Uterus (tissue), 4 donors: ENCODE data around the gene EXOC3. TPM values are rescaled to one million over a fixed set of nuclear protein-coding genes. Genes with fewer than 3 reads are reported as not detected.

Experiments
- DNase-seq, 2 donors: peaks; one replicate each; pipeline ENCODE4 v3.0.0-alpha.2; 2019 to 2020
- H3K27ac ChIP-seq, 2 donors: fragments of 200-600 bp; sonication (generic); 1 replicate in 1 of 2; 2 replicates in 1 of 2; pipeline ENCODE4 v1.5.1; 2016 to 2018
- H3K27me3 ChIP-seq, 2 donors: fragments of 200-600 bp; sonication (generic); one replicate each; pipeline ENCODE4 v1.5.1; 2018 to 2019; ENCODE audit warnings: control low read depth in 1 of 2
- H3K36me3 ChIP-seq, 2 donors: fragments of 200-600 bp; sonication (generic); one replicate each; pipeline ENCODE4 v1.5.1; 2019; ENCODE audit warnings: control low read depth in 1 of 2
- H3K4me1 ChIP-seq, 2 donors: fragments of 200-600 bp; sonication (generic); one replicate each; pipeline ENCODE4 v1.5.1; 2018 to 2019; ENCODE audit warnings: control low read depth in 1 of 2
- H3K4me3 ChIP-seq, 2 donors: fragments of 200-600 bp; sonication (generic); 1 replicate in 1 of 2; 2 replicates in 1 of 2; pipeline ENCODE4 v1.5.1; 2018 to 2019; ENCODE audit warnings: mild to moderate bottlenecking in 1 of 2
- H3K9me3 ChIP-seq, 2 donors: fragments of 200-600 bp; sonication (generic); one replicate each; pipeline ENCODE4 v1.5.1; 2019; ENCODE audit warnings: control low read depth in 1 of 2
- POLR2A ChIP-seq, 2 donors: fragments of 450-650 bp; IDR thresholded peaks; one replicate each; pipeline ENCODE4 v1.6.1; 2016; ENCODE audit warnings: antibody characterized with exemption in 2 of 2, mild to moderate bottlenecking in 1 of 2, moderate library complexity in 1 of 2
- intact Hi-C: fragments of 100-400 bp; cut with DNase I; formaldehyde crosslinking; loops from one replicate; pipeline ENCODE4 v1.15.1; 2023; ENCODE audit warnings: low total_unique reads
- total RNA-seq, 4 donors: library from RNA; depleted of rRNA in 3 of 4; stranded (reverse); fragments of >200 nt in 3 of 4; gene quantifications; one replicate each; pipeline versions ENCODE4 v1.1.0 to v1.2.4, GENCODE V29; 2014 to 2023
- TF ChIP-seq, protein P1 (sequence below), 4 experiments: fragments of 200-600 bp in 2 of 4; fragments of 450-650 bp in 2 of 4; sonication (generic) in 2 of 4; IDR thresholded peaks; one replicate each; pipeline ENCODE4 v1.5.1; 2016 to 2019; ENCODE audit warnings: antibody characterized with exemption in 4 of 4, mild to moderate bottlenecking in 2 of 4, moderate library complexity in 1 of 4
- donor health status: DM: yes; HTN: yes; CAD: no.

EXOC3 gene
- total RNA-seq, 4 donors from 2014 or later: 30.6 to 64.4 (median 50.2) TPM

DNA sequence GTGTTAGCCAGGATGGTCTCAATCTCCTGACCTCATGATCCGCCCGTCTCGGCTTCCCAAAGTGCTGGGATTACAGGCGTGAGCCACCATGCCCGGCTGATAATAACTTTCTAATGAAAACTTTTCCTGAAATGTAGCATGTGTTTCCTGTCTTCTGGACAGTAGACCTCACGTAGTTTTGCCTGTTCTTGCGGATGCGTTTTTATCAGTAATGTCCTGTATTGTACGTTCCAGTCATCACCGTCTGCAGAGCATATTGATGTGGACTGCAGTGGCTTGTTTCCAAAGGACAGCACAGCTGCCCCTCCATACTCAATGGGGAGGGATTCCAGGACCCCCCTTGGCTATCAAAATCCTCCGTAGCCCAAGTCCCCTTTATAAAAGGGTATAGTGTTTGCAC, 12.8 kb downstream of the EXOC3 start:
- Histone ChIP-seq H3K27ac (no peak overlapping the region), H3K36me3 (no peaks in the 10 kb centered on the region), H3K9me3 (peaks cover 0 to 9% of the 10 kb centered on the region in 2 donors), H3K4me3 (no peak overlapping the region), H3K27me3 (no peaks in the 10 kb centered on the region), H3K4me1 (no peaks in the 10 kb centered on the region)
- DNase-seq: peak in 1 of 2 donors; percentile 2
- intact Hi-C loops: no loop called here
- TF ChIP-seq, protein P1, sequence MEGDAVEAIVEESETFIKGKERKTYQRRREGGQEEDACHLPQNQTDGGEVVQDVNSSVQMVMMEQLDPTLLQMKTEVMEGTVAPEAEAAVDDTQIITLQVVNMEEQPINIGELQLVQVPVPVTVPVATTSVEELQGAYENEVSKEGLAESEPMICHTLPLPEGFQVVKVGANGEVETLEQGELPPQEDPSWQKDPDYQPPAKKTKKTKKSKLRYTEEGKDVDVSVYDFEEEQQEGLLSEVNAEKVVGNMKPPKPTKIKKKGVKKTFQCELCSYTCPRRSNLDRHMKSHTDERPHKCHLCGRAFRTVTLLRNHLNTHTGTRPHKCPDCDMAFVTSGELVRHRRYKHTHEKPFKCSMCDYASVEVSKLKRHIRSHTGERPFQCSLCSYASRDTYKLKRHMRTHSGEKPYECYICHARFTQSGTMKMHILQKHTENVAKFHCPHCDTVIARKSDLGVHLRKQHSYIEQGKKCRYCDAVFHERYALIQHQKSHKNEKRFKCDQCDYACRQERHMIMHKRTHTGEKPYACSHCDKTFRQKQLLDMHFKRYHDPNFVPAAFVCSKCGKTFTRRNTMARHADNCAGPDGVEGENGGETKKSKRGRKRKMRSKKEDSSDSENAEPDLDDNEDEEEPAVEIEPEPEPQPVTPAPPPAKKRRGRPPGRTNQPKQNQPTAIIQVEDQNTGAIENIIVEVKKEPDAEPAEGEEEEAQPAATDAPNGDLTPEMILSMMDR (IDR thresholded peaks at IDR 0.05): no peak
- TF ChIP-seq POLR2A (IDR thresholded peaks at IDR 0.05): no peak

DNA sequence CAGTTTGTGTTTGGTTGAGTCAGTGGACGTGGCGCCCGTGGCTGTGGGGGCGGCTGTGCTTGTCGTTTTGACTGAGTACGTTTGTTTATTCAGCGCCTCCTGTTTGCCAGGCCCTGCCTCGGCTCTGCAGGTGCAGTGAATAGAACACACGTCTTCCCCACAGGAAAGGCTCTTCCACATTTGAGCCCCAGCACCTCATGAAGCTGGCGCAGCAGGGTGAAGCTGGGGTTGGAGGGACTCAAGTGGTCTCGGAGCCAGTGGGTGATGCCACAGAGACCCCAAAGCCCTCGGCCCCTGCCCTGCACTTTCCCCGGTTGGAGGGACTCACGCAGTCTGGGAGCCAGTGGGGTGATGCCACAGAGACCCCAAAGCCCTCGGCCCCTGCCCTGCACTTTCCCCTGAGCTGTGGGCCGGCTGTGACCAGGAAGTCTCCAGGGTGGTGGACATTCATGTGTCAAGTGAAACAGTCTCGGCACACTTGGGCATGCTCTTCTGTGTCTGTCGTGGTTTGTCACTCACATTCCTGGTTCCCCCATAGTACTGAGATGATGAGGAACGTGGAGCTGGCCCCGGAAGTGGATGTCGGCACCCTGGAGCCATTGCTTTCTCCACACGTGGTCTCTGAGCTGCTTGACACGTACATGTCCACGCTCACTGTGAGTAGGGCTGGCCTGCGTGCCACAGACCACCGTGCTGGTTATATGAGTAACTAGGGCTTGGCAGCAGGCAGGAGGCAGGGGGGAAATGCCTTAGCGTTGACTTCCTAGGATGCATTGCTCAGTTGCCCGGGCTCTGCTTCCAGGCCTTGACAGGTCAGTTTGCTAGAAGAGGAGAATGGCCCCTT, 13.6 kb downstream of the EXOC3 start:
- no peak overlapping the region for H3K27ac ChIP-seq
- no peak for TF ChIP-seq POLR2A (IDR thresholded peaks at IDR 0.05)
- TF ChIP-seq, protein P1 (IDR thresholded peaks at IDR 0.05): no peak
- no peaks in the 10 kb centered on the region for H3K36me3 ChIP-seq
- H3K4me3 ChIP-seq: no peak overlapping the region
- DNase-seq: peak in 1 of 2 donors; percentile 5
- peaks cover 0 to 5% of the 10 kb centered on the region in 2 donors for H3K9me3 ChIP-seq
- H3K27me3 ChIP-seq: no peaks in the 10 kb centered on the region
- intact Hi-C loops: no loop called here
- no peaks in the 10 kb centered on the region for H3K4me1 ChIP-seq

DNA sequence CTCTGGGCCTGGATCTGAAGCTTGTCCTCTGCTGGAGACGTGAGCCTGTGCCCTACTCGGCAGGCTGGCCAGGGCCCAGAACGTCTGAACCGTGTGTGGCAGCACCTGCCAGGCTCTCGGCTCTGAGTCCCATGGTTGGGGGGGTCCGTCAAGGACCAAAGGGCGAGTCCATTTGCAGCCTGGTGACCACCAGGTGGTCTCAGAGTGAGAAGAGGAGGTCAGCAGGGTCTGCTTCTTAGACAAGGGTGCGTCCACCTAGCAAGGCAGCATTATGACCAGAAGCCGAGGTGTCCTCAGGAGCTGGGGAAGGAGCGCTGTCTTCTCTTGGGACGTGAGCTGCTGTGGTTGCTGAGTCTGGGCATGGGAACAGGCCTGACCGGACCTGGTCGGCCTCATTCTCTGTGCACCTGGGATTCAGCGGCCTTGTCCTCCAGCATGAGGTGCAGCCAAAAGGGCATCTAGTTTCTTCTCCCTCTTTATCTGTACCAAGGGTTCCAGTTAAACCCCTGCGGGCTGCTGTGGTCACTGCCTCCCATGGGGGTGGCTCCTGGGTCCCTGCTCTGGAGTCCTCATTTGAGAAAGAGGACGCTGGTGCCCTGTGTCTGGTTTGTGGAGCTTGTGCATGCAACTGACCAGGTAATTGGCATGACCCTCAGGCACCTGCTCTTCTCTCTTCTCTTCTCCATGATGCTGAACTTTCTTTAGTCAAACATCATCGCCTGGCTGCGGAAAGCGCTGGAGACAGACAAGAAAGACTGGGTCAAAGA, 14.4 kb downstream of the EXOC3 start:
- Histone ChIP-seq H3K27ac (no peak overlapping the region), H3K4me1 (no peaks in the 10 kb centered on the region), H3K4me3 (no peak overlapping the region), H3K36me3 (no peaks in the 10 kb centered on the region), H3K9me3 (no peaks in the 10 kb centered on the region), H3K27me3 (no peaks in the 10 kb centered on the region)
- intact Hi-C loops: no loop called here
- TF ChIP-seq, protein P1 (IDR thresholded peaks at IDR 0.05): no peak
- TF ChIP-seq POLR2A (IDR thresholded peaks at IDR 0.05): no peak
- DNase-seq: peak in 1 of 2 donors; percentile 9

DNA sequence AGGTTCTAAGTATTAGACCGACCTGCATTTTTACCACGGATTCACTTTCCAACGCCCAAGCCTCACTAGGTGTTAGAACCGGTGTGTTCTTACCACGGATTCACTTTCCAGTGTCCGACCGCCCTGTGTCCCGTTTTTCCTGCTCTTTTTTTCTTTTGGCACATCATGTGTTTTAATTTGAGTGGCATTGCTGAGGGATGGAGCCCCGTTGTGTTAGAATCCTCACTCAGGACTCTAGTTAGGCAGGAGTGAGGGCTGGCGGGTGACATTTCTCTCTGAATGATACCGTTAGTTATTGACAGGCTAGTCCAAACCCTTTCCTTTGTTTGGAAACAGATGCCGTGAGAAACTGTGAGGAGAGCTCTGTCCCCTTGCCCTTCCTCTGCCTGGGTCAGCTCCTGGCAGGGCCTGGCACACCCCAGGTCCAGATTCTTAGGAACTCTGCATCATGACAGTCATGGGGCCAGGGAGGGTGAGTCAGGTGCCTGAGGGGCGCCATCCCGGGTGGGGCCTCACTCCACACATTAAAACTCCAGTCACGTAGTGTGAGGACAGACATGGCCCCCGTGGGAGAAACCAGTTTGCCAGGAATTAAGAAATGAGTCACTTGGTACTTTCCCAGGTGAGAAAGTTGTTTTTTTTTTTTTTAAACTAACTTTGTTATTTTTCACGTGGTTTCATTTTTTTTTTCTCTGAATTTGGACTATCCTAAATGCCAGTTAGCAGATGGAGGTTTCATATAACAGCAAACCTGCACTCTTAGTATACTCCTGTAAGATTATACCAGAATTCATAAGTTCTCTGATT, 15.8 kb downstream of the EXOC3 start:
- Histone ChIP-seq H3K4me3 (no peak overlapping the region), H3K4me1 (no peaks in the 10 kb centered on the region), H3K36me3 (no peaks in the 10 kb centered on the region), H3K27me3 (no peaks in the 10 kb centered on the region), H3K27ac (no peak overlapping the region), H3K9me3 (no peaks in the 10 kb centered on the region)
- DNase-seq: peak in 1 of 2 donors; percentile 9
- intact Hi-C loops: no loop called here
- TF ChIP-seq, protein P1 (IDR thresholded peaks at IDR 0.05): no peak
- no peak for TF ChIP-seq POLR2A (IDR thresholded peaks at IDR 0.05)
